HG03342 (cell line): ENCODE data around the gene POU2AF1.

ENCODE experiments used
- ATAC-seq: cut with Tn5 transposase; IDR thresholded peaks from one replicate; pipeline ENCODE4 v1.9.1; 2021; ENCODE audit warnings: mild to moderate bottlenecking, moderate library complexity; ENCODE audit not compliant: unreplicated experiment

The POU2AF1 gene

DNA sequence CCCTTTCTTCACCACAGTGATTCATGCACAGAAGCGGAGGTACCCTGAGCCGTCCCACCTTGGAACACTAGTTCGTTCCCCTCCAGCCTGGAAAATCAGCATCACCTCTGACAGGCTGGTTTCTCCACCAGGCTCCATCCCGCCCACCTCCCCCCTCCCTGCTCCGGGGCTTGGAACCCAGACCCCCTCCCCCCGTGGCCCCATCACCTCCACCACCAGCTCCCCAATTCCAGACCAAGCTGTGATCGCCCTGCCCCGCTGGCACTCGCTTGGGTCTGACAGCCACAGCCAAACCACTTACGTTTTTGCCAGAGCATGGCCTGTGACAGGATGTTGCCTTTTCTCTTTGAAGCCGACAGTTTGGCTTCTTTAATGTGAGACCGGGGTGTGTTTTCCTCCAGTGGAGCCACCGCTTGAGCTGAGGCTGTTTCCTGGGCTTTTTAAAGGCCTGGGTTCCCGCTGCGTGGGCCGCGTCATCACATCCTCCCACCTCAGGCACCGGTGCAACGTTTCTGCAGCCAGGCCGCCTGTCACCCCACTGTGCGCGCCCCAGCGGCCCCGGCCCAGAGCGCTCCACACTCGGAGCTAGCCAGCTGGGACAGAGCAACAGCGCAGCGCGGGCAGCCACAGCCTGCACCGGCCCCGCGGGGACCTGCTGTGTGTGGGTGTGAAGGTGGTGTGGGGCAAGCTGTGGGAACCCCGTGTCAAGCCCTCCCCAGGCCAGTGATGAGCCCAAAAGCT is at the start of gene POU2AF1:
Gene POU2AF1, minus strand, starts transcription at position 415 of the 741 bp plus-strand sequence. Its CDS starts 98 bp downstream, at position 317.
- peak; percentile 67 for ATAC-seq

- no peak for ATAC-seq
Measured at GRCh38 chr11:111428113-111428876, 49.2 kb upstream of the POU2AF1 start.

DNA sequence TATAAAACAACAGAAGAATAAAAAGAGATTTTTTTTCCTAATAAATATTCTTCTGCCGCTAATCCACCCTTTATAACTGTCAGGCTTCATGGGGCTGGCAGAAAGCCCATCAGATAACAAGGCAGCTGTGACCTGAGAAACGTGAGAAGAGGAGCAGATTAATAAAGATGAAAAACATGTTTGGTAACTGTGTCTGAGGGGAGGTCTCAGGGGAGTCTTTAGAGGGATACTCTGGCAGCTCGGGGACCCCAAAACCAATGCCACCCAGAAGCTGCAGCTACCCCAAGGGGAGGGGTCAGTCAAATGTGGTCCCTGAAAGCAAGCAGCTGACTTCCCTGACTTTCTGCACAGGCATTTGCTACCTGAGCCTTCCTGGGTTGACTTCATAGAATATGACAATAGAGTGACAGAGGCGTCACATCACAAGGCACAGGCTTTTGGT is 48.4 kb upstream of the POU2AF1 start:
- no peak for ATAC-seq

DNA sequence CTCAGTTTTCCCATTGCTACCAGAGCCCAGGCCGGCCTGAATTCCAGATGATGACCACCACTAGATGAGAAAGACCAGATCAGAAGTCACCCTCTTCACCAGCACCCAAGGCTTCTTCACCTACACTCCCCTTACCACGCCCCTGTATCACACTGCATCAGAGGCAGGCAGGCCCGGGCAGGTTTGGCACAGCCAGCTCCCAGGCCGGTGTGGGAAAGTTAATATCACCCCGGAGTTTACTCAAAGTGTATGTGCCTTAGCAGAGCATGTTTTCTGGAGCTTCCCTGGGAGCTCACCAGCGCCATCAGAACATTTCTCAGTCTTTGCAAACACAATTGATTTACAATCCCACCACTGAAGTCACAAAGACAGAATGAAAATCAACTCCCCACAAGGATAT is 47.5 kb upstream of the POU2AF1 start:
- ATAC-seq = no peak

- no peak for ATAC-seq
Measured at GRCh38 chr11:111423250-111423615, 44.2 kb upstream of the POU2AF1 start.

DNA sequence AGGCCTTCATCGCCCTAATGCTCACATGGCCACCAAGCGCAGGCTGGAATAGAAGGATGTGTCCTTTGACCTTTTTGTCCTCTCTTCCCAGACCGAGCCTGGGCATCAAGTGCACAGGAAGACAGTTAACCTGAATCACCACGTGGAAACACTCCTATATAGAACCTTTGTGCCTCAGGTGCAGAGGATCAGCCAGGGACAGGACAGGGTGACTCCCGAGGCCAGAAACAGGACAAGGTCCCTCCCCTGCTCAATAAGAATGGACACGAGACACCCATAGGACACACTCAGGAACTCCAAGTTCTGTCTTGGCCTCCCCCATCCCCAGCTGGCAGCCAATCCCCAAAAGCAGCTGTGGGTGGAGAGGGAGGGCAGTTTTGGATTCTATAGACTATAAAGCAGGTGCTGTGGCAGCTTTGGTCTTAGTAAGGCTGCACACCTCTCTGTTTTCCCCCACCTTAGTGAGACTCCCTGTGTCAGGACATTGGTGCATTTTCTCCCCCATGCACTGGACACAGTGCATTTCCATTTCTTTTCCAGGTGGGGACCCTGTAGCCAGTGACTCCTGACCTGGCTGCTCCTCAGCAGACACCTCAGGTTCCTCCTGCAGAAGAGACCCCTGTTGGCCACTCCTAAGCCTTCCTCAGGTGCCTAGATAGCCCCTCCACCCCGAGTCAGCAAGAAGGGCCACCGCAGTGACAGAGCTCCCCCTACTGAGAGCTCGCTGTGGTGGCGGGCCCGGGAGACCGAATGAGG is 43.6 kb upstream of the POU2AF1 start:
- ATAC-seq = peak; percentile 66

DNA sequence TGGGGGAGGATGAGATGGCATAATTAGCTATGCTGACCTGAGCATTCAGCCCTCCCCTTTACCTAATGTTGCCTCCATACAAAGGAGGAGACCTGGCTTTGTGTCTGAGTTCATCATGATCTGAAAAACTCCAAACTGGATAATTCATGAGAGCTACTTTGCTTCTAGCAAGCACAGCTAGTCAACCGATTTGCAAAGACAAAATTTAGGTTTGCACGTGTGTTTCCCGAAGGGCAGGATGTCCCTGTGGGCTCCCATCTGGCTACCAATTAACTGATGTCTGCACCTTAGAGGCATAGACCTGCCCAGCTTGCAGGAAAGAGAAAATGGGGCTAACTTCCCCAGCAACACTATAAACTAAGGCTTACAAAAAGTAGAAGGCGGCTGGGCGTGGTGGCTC is 42.2 kb upstream of the POU2AF1 start:
- ATAC-seq = no peak

GRCh38 chr11:111419641-111420327 is 40.7 kb upstream of the POU2AF1 start:
- ATAC-seq = no peak

- ATAC-seq = no peak
Measured at GRCh38 chr11:111419181-111419580, 40.1 kb upstream of the POU2AF1 start.

DNA sequence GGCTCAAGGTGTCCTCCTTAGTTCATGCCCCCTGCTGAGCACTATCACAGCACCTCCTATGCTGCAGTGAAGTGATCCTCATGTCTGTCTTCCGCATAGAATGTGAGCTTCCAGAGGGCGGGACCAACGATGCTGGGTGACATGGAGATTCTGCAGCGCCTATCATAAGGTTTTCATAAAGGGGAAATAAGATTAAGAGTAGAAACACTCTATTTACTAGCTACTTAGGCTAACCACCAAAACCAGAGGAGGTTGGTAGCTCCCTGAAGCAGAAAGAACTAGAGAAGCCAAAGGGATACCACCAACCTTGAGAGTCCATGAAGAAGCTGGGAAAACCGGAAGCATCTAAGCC is 39.3 kb upstream of the POU2AF1 start:
- no peak for ATAC-seq

- peak; percentile 34 for ATAC-seq
Measured at GRCh38 chr11:111417766-111418435, 38.8 kb upstream of the POU2AF1 start.

- peak; percentile 69 for ATAC-seq
Measured at GRCh38 chr11:111417011-111417765, 38.1 kb upstream of the POU2AF1 start.

DNA sequence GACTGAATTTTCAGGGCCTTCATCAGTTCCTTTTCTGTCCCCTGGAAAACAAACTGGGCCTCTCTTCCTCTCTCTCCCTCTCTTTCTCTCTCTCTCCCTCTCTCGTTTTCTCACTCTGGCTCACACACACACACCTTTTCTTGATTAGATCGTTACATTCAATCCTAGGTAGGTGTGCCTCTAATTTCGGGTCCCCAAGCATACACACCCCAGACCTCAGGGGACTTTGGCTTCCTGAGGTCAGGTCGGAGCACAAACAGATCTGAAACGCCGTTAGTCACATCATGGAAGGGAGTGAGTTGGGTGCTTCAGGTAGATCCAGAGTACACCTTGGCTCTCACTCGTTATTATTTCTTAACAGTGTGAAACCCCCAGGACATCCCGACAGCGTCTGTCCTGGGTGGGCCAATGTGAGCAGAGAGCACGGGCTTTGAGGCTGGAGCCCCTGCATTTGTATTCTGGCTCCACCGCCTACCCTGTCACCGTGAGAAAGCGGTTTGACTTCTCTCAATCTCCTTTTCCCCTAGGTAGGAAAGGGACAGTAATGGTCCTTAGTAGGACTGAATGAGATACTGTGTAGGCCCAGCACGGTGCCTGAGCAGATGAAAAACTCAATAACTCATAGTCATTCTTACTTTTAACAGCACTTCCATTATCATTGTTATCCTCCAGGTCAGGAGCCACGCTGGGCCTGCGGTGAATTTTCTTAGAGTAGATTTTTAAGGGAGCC is 37.3 kb upstream of the POU2AF1 start:
- ATAC-seq = no peak

DNA sequence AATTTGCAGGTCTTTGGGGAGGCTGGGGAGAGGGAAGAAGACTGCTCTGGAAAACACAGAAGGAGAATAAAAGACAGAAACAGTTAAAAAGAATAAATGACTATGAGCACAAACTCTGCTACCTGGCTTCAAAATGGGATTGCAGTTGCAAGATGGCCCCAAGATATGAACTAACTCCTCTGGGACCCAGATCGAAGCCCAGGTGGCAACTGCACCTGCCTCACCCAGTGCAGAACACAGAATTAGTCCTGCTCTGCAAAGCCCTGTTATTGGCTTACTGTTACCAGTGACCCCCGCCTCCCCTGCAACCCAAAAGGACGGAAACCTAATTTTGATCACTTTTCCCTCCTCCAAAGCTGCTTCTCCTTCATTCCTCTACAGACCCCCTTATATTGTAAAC is 35.9 kb upstream of the POU2AF1 start:
- ATAC-seq = no peak

GRCh38 chr11:111414267-111414931 is 35.3 kb upstream of the POU2AF1 start:
- ATAC-seq = peak; percentile 19

DNA sequence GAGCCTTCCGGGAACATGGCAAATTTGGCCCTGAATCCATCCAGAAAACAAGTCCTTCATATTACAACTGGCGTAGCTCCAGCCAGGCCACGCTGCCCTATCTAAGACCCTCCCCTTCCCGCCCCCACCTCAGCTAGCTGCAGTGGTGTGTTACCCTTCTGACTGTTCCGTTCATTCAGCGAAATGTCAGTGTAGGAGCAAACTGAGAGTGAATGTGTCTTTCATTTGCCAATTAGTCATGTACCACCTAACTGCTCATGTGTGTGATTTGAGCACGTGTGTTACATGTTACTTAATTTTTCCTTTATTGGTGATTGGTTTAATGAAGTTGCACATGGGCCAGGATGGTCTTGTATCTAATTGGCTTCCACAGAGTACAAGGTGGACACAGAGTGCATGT is 34.8 kb upstream of the POU2AF1 start:
- no peak for ATAC-seq

DNA sequence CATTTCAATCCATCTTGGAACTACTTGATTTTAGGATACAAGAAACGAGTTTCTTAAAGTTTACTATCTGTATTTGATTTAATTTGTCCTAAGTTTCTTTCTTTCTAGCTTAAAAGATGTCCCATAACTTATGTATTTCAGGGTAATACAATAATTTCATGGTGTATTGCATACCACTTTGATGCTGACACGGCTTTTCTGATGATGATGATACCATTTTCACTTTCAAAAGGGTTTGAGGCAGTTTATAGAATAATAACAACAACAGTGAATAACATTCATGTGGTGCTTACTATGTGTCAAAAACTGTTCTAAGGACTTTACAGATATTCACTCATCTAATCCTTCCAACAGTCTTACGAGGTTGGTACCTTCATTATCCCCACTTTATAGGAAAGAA is 33.2 kb upstream of the POU2AF1 start:
- no peak for ATAC-seq

DNA sequence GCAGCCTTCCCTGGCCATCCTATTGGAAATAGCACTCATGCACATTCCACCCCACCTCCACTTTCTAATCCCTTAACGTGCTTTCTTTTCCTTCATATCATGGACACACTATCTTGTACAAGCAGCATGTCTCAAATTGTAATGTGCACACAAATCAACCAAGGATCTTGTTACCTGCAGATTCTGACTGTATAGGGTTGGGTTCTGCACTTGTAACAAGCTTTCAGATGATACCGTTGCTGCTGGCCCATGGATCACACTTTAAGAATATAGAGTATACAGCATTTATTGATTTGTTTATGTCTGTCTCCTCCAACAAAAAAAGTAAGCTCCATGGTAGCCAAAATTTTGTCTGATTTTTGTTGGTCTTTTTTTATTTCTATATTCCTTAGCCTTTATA is 32.4 kb upstream of the POU2AF1 start:
- ATAC-seq = no peak

GRCh38 chr11:111410951-111411350 is 31.9 kb upstream of the POU2AF1 start:
- ATAC-seq = no peak
